Measurements from ENCODE around the gene PRKN.

DNA sequence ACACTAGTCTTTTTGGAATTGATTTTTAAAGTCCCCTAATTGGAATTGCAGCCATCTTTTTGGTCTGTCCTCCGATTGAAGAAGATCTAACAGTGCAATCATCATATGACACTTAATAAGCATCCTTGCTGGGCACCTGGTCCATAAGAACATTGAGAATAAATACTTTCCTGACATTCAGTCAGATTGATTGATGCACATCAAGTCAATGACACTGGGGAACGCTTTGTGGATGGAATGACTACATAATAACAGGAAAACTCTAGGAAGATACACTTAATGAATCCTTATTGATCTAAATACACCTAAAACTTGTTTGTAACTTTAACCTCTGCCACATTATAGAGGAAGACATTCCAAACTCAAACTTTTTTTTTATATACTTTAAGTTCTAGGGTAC, 255.7 kb downstream of the PRKN start:
- TF ChIP-seq, protein P1, sequence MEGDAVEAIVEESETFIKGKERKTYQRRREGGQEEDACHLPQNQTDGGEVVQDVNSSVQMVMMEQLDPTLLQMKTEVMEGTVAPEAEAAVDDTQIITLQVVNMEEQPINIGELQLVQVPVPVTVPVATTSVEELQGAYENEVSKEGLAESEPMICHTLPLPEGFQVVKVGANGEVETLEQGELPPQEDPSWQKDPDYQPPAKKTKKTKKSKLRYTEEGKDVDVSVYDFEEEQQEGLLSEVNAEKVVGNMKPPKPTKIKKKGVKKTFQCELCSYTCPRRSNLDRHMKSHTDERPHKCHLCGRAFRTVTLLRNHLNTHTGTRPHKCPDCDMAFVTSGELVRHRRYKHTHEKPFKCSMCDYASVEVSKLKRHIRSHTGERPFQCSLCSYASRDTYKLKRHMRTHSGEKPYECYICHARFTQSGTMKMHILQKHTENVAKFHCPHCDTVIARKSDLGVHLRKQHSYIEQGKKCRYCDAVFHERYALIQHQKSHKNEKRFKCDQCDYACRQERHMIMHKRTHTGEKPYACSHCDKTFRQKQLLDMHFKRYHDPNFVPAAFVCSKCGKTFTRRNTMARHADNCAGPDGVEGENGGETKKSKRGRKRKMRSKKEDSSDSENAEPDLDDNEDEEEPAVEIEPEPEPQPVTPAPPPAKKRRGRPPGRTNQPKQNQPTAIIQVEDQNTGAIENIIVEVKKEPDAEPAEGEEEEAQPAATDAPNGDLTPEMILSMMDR (conservative IDR thresholded peaks at IDR 0.05), result no peak
- no peak for TF ChIP-seq ZFX (IDR thresholded peaks at IDR 0.05)

Measured in C4-2B (cell line).